COLO668 (cell line): ENCODE measurements around the gene GALR2.
A peak's percentile ranks its signal among the peaks of the same experiment; 100 is the strongest.

Experiments
- DNase-seq: peaks from one replicate; lab custom pipeline; 2025; ENCODE audit not compliant: unreplicated experiment; lab: John Stamatoyannopoulos, UW

The GALR2 gene

DNA sequence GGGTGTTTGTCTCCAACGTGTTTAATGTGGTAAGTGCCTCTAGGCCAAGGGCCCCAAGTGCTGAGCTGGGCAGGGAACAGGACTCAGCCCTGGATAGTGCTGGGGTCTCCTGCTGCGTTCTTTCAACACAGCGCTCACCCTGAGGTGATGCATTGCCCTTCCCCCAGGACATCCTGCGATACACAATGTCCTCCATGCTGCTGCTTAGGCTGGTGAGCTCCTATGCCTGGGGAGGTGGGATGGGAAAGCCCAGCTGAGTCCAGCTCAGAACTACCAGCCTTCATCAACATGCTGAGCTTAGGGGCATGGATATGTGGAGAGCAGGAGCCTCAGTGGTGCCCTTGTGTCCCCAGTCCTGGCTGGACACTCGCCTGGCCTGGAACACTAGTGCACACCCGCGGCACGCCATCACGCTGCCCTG is 5.0 kb downstream of the GALR2 start:
- peak; percentile 15 for DNase-seq

DNA sequence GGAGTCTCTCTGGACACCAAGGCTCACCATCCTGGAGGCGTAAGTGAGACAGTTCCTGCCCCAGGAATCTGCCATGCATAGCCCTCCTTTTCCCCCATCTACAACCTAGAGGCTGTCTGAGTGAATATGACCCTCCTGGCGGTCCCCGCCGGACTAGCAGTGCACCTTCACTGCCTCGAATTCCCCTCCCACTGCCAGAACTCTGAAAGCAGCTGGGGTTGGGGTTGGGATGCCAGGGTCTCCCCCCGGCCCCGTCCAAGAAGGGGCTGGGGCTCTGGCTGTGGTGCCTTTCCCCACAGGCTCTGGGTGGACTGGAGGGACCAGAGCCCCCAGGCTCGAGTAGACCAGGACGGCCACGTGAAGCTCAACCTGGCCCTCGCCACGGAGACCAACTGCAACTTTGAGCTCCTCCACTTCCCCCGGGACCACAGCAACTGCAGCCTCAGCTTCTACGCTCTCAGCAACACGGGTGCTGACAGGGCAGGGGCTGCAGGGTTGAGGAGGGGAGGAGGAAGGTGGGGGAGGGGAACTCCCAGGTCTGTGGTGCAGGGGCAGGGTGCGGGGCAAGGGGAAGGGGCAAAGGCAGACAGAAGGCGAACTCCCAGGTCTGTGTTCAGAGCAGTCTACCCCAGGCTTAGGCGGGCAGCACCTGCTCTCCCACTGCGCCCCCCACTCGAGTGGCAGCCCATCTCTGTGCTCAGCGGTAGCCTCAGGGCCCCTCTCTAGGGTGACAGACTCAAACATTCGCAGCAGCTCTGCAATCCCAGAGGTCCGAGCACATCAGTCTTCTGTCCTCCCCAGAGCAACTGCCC is 5.6 kb downstream of the GALR2 start:
- DNase-seq, result peak; percentile 16

DNA sequence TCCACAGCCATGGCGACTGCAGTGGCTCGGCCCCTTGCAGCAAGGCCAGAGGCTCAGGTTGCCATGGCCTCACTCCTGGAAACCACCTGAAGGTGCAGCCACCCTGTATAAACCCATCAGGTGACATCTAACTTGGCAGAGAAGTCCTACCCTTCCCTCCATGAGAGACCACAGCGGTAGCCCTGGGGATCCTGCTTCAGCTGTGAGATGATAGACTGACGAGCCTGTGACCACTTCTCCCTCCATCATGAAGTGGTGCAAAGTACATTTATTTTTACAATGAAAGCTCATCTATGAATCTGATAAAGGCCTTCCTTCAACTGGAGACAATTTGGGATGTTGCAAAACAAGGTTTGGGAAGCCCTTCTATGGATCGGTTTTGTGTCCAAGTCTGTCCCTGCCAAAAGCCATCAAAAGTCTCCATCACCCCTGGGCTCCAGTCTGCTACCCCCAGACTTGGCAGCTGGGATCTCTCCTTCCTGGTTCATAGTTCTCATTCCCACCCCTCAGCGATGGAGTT is 6.2 kb downstream of the GALR2 start:
- no peak for DNase-seq

DNA sequence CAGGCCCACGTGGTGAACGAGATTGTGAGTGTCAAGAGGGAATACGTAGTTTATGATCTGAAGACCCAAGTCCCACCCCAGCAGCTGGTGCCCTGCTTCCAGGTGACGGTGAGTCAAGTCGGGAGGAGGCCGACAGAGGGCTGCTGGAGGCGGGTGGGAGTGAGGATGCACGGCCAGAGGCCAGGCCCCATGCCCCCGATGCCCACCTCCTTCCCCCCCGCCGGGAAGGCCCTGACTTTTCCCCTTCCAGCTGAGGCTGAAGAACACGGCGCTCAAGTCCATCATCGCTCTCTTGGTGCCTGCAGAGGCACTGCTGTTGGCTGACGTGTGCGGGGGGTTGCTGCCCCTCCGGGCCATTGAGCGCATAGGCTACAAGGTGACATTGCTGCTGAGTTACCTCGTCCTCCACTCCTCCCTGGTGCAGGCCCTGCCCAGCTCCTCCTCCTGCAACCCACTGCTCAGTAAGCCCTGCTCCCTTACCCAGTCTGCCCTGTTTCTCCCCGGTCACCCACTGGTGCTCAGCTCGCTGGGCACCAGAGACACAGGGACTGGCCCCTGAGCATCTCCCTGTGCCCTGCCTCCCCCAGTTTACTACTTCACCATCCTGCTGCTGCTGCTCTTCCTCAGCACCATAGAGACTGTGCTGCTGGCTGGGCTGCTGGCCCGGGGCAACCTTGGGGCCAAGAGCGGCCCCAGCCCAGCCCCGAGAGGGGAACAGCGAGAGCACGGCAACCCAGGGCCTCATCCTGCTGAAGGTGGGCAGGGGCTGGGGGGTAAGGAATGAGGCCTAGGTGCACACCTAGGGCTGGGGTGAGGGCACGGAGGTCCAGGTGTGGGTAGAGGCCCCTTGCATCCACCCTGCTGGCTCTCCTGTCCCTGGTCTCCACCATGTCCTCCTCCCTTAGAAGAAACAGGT is 7.0 kb downstream of the GALR2 start:
- DNase-seq, result no peak

DNA sequence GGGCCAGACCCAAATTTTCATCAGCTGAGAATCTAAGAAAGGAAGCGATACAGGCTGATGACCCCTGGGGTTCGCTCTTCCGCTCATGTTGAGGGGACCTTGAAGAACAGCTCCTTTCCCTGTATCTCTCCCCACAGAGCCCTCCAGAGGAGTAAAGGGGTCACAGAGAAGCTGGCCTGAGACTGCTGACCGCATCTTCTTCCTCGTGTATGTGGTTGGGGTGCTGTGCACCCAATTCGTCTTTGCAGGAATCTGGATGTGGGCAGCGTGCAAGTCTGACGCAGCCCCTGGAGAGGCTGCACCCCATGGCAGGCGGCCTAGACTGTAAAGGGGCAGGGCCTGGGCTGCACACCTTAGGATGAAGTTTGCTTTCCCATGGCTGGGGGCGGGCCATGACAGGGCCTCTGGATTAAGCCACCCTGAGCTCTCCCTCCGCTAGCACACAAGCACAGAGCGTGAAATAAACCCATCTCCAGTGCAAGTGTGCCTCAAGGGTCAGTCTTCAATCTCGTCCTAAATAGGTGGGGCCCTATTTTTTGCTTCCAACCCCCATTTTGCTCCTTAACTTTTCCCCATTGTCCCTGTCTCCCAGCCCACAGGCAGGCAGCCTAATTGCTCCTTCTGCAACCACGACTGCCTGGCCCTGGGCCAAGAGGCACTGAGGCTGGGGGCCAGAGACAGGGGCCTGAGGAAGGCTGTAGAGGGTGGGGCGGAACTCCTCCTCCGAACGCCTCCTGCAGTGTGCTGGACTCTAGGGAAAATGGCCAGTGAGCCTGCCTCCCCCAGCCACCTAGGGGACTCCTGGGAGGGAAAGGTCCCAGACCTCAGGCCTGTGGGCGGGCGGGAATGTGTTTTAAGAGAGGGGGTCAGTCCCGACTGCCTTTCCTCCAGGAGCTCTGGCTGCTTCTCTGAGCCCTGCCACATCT is 8.0 kb downstream of the GALR2 start:
- no peak for DNase-seq

DNA sequence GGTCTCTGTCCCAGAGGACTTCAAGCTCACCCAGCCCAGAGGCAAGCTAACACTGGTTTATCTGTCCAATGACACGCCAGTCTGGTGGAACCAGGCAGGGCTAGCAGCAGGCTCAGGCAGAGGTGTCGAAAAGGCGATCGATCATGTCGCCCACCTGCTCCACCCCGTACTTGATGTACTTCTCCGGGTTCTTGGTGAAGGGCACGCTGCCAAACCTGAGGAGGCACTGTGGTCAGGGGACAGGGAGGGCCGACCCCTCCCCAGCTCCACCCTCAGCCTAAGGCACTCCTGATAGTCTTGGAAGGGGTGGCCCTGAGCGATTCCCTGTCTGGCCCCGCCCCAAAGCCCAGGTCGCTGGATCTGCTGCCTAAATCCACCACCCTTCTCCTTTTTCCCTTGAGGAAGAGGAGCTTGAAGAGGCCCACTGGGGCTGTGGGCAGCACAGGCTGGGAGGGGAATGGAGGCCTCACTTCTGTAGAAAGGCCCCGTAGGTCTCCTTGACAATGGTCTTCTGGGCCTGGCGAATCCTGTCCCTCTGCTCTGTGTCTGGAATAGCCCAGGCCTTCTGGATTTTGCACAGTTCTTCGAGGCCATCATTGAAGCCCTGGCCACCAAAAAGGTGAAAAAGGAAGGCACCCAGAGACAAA is 9.1 kb downstream of the GALR2 start:
- no peak for DNase-seq

DNA sequence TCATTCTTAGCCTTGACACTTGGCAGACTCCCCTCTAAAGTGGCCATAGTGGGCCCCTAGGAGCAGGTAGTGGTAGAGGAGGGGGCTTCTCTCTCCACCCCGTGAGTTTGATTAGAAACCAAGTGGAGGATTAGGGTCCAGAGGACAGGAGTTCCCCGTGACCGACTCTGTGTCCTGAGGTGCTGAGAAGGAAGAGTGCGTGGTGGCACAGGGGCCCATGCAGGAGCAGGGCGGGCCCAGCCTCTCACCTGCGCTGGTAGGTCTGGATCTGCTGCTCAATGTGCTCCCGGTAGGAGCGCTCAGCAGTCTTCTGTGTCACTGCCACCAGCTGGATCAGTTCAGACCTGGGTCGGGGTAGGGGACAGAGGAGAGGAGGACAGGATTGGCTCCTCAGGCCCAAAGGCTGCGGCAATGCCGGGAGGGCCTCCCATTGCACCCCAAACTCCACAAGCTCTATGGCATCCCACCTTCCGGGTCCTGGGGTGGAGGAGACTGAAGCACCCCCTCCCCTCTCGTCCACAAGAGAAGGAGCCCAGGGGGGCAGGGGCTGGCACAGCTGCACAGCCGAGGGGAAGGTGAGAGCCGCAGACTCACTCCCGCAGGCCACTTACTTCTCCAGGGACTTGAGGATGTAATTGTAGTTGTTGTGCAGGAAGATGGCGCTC is 10.6 kb downstream of the GALR2 start:
- DNase-seq, result no peak

DNA sequence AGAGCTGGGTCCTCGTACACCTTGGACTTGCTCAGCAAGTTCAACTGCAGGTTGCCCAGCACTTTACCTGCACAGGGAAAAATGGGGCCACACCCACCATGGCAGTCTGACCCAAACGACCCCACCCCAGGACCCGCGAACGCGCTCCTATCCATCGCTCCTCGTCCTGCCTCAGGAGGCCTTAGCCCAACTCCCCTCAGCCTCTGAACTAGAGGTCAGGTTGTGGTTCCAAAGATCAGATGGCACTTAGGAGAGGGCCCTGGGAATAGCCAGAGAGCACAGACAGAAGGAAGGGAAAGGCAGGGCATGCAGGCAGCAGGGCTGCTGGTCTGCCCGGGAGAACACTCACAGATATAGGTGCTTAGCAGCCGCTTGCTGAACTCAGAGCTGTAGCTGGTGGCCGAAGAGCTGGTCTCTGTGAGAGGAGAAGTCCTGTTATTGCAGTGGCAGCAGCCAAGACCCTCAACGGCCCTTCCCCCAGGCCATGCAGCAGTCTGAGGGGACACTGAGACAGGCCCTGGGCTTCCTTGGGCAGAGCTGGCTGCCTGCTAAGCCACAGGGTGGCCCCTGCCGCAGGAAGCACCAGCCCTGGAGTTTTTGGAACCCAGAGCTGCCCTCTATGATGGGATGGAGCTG is 11.3 kb downstream of the GALR2 start:
- no peak for DNase-seq

DNA sequence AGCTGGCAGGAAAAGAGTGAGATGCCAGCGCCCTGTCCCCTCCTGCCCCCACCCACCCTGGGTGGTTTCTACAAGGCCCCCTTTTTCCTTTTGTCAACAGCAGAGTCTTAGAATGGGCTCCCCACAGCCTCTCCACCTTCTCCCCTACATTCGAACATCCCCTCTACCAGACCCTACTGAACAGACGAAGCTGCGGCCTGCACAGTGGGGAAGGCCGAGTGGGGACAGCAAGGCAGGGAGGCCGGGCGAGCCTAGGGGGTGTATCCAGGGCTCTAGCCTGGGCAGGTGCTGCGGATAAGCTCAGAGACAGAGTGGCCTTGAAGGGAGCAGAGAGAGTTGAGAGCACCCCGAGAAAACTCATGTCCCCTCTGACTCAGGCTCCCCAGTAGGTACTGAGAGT is 11.8 kb downstream of the GALR2 start:
- no peak for DNase-seq

DNA sequence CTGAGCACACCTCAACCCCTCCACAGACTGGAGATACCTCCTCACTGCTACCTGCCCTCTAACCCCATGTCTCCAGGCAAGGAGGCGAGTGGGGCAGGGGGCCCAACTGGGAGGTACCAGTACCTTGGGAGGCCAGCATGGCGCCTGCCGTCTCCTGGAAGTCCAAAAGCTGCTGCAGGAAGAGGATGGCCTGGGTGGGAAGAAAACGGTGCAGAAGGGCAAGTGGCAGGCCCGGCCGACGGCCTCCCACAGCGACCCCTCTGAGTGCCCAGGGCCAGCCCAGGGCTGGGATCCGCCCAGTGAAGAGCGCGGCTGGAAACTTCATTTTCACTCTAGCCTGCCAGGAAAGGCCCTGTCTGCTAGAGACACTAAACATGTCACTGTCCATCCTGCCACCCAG is 12.9 kb downstream of the GALR2 start:
- no peak for DNase-seq

DNA sequence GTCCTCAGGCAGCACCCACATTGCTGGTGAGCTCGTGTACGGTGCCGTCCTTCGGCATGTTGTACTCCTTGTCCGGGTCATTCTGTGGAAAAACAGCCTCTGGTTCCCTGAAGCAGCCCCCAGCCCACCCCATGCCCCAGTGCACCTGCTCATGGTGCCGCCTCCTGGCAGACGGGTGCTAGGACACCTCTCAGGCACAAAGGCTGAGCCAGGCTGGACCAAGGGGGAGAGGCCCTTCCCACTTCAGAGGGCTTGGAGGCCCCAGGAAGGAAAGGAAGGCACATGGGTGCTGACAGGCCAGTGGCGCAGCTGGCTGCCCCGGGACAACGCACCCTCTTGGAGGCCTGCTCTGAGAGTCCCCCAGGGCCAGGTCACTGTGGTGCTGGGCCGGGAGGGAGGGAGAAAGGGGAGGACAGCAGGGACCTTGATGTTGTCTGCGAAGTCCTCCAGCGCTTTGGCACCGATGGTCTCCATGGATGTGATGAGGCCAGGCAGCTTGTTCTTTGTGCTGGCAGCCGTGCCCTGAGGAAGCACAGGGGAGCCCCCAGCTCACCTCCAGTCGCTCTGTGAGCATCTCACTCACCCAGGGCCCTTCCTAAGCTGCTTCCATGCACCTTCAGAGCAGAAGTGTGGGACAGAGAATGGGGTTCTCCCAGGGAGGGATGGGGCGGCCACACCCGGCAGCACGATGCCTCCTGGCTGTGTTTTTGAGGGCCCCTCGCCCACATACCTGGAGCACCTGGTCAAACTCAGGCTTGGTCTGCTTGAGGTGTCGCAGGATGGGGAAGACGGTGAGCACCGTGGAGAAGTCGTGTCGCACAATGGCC is 13.7 kb downstream of the GALR2 start:
- DNase-seq, result no peak

DNA sequence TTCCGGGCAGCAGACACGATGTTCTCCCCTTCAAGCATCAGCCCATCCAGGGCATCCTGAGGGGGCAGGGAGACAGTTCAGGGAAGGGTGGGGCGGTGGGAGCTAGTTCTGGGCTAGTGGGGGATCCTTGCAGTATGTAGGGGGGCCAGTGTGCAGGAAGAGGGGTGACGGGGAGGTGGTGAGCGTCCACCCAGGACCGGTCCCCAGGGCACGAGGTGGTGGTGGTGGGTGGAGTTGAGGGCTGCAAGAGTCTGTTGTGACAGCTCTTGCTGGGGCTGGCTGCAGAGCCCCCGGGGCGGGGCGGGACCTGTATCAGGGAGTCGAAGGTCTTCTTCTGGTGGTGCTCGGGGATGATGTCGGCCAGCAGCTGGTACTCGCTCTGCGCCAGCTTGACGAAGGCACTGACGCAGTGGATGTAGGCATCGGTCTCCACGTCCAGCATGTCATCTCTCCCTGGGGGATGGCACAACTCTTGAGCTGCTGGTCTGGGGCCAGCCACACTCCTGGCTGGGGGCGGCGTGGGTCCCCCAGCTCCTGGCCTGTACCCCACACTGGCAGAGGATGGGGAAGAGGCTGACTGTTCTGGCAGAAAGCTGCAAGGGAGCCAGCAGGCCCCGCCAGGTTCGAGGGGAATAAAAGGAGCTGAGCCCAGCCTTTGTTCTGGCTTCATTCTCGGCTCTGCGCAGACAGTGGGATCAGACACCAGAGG is 14.4 kb downstream of the GALR2 start:
- no peak for DNase-seq

DNA sequence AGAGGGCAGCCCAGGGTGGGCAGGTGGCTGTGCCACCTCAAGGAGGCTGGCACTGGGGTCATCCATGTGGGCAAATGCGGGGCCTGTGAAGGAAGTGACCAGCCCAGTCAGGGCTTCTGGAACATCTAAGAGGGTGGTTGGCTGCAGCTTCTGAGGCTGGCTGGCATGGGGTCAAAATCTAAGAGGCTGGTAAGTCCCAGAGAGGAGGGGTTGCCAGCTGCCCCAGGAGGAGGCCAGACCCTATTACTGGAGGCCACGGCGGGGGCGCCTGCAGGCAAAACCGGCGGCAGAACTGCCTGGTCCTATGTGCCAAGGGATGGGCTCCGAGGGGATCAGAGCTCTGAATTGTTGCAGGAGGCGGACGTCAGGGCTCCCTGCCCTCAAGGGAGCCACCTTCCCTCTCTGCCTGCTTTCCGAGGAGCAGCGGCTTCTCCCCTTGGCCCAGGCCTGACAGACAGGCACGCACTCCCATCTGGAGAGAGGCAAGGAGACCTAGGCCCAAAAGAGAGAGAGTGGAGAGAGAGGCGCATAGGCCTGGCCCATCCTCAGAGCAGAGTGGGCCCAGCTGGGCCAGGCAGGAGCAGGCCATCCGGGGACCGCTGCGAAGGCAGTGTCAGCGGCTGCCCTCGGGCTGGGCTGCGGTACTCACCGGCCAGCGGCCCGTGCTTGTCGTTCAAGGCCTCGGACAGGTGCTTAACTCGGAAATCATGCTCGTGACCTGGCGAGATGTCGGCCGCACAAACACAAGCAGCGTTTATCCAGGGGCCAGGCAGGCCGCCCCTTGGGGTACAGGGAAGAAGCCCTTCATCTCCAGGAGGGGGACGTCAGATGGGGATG is 15.3 kb downstream of the GALR2 start:
- DNase-seq, result no peak

DNA sequence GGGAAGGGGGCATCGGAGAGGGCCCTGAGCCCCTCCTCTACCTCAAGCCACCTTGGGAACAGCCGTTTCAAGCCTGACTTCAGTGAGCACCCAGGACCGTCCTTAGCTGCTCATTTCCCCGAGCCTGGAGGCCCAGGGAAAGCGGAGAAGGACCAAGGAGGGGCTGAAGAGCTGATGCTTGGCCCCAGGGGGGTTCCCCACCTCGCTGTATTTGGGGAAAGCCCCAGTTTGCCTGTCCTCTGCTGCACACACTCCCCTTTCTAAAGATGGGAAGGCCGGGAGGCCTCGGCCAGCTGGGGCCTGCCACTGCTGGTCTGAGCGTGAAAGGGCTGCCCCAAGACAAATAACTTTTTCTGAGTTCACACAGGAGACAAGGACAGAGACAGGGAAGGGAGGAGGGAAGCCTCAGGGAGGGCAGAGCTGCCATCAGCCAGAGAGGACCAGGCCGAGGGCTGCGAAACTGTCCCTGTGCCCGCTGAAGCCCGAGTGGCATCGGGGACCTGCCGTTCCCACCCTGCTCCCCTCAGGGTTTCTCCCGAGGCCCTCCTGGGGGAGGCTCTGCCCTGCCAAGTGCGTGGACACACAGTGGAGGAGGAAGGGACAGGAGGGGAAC is 16.0 kb downstream of the GALR2 start:
- no peak for DNase-seq

DNA sequence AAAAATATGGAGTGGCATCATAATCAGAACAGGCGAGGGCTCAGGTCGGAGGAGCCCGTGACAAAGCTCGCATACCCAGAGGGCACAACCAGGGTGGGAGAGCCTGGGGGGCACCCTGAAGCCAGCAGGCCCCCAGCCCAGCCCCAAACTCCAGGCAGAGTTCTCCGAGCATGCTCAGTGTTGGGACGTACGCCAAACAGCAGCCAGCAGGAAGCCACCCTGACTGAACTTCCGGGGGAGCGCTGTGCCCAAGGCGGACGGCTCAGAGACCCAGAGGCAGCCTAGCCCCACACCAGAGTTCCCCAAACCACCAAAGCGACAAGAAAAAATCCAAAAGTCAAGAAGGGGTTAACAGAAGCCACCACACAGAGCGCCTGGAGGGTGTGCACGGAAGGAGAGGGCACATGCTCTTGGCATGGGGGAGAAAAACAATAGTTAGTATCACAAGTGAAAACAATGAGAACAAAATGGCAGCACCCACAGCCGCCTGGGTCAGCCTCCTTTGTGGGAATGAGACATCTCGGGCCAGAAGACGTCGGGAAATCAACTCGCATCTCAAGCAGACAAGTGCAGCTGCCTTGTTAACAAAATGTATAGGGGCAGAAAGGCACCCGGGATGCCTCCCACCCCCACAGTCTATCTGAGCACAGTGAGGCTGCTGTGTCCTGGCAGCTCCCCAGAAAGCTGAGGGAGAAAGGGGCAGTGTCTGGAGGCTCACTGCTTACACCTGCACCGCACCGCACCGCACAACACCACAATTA is 17.1 kb downstream of the GALR2 start:
- no peak for DNase-seq
